B cell (primary cell): Measurements from ENCODE around the gene UPF1. TPM values are rescaled to one million over a fixed set of nuclear protein-coding genes. Genes with fewer than 3 reads are reported as not detected.

Experiments used
- ATAC-seq: fragments of 200-7000 bp; cut with Tn5 transposase; one replicate; pipeline ENCODE4 v1.10.0; 2021; ENCODE audit warnings: low read depth, mild to moderate bottlenecking, moderate number of reproducible peaks, moderate library complexity
- CTCF ChIA-PET: fragments of 350-600 bp; sonication (Branson Sonifier 250); formaldehyde crosslinking; loops from one replicate; lab custom pipeline; 2021; ENCODE audit warnings: antibody characterized with exemption, inconsistent platforms; lab: Charles Lee
- POLR2A ChIA-PET: fragments of 350-600 bp; sonication (Branson Sonifier 250); formaldehyde crosslinking; loops from one replicate; lab custom pipeline; 2021; ENCODE audit warnings: antibody characterized with exemption; lab: Charles Lee
- DNase-seq: peaks from one replicate; pipeline ENCODE4 v3.0.0; 2013
- H2AFZ ChIP-seq: 2 replicates; pipeline ENCODE4 v1.6.1; 2012; ENCODE audit warnings: mild to moderate bottlenecking, low read depth, low read length; ENCODE audit not compliant: insufficient read depth, poor library complexity, severe bottlenecking
- H3K27ac ChIP-seq, 2 donors: 1 replicate in 1 of 2; 2 replicates in 1 of 2; pipeline ENCODE4 v1.5.1; 2012 to 2013; ENCODE audit warnings: low read length in 2 of 2, mild to moderate bottlenecking in 2 of 2, moderate library complexity in 1 of 2
- H3K27me3 ChIP-seq, 4 experiments: fragments of 200-600 bp in 1 of 4; sonication (generic) in 1 of 4; replicated peaks in 1 of 4; 1 replicate in 2 of 4; 2 replicates in 2 of 4; pipeline versions ENCODE4 v1.6.1 to v1.7.0; 2013 to 2016; ENCODE audit warnings: low read length in 3 of 4, mild to moderate bottlenecking in 2 of 4, mixed read lengths in 1 of 4, moderate library complexity in 1 of 4; ENCODE audit not compliant: insufficient read depth in 4 of 4, control insufficient read depth in 3 of 4; ENCODE audit errors: control extremely low read depth in 1 of 4
- H3K36me3 ChIP-seq, 2 experiments: replicated peaks in 1 of 2; 1 replicate in 1 of 2; 2 replicates in 1 of 2; pipeline versions ENCODE4 v1.6.1 to v1.7.1; 2013; ENCODE audit warnings: low read length in 1 of 2; ENCODE audit not compliant: insufficient read depth in 2 of 2, control insufficient read depth in 1 of 2; ENCODE audit errors: control extremely low read depth in 1 of 2, extremely low read depth in 1 of 2
- H3K4me1 ChIP-seq, 2 donors: fragments of 200-600 bp in 1 of 2; sonication (generic) in 1 of 2; 1 replicate in 1 of 2; 2 replicates in 1 of 2; pipeline versions ENCODE4 v1.5.1 to v1.6.1; 2013 to 2017; ENCODE audit warnings: low read length in 2 of 2; ENCODE audit not compliant: control insufficient read depth in 2 of 2, insufficient read depth in 2 of 2
- H3K4me2 ChIP-seq: replicated peaks from 2 replicates; pipeline ENCODE3; 2012; ENCODE audit warnings: mild to moderate bottlenecking, low read depth, low read length; ENCODE audit not compliant: poor library complexity, severe bottlenecking
- H3K4me3 ChIP-seq, 5 experiments: fragments of 200-600 bp in 1 of 5; sonication (generic) in 1 of 5; 1 replicate in 3 of 5; 2 replicates in 2 of 5; pipeline versions ENCODE4 v1.5.1 to v1.7.0; 2011 to 2016; ENCODE audit warnings: low read length in 4 of 5, mild to moderate bottlenecking in 4 of 5, low read depth in 2 of 5, control low read depth in 1 of 5, moderate library complexity in 1 of 5; ENCODE audit not compliant: insufficient read depth in 1 of 5; ENCODE audit errors: control extremely low read depth in 1 of 5, extremely low read depth in 1 of 5
- H3K79me2 ChIP-seq: fragments of 200-600 bp; sonication (generic); one replicate; pipeline ENCODE4 v1.6.0; 2016; ENCODE audit warnings: low read length; ENCODE audit not compliant: control insufficient read depth, insufficient read depth
- H3K9ac ChIP-seq: fragments of 200-600 bp; sonication (generic); 2 replicates; pipeline ENCODE4 v1.6.1; 2017; ENCODE audit warnings: mild to moderate bottlenecking, low read length, moderate library complexity
- H3K9me3 ChIP-seq, 3 donors: one replicate each; pipeline versions ENCODE4 v1.6.1 to v1.7.1; 2013; ENCODE audit warnings: low read length in 2 of 3; ENCODE audit not compliant: control insufficient read depth in 2 of 3, insufficient read depth in 1 of 3; ENCODE audit errors: control extremely low read depth in 1 of 3
- H4K20me1 ChIP-seq: 2 replicates; pipeline ENCODE4 v1.6.0; 2012; ENCODE audit warnings: mild to moderate bottlenecking, low read length; ENCODE audit not compliant: insufficient read depth, control insufficient read depth, poor library complexity, severe bottlenecking
- H3K27ac Mint-ChIP-seq: one replicate; pipeline ENCODE4 v1.8.0; 2021; ENCODE audit warnings: mixed read lengths
- H3K27me3 Mint-ChIP-seq: one replicate; pipeline ENCODE4 v1.8.0; 2021; ENCODE audit warnings: mixed read lengths
- H3K4me1 Mint-ChIP-seq: one replicate; pipeline ENCODE4 v1.8.0; 2021; ENCODE audit warnings: mixed read lengths
- H3K4me3 Mint-ChIP-seq: one replicate; pipeline ENCODE4 v1.8.0; 2021; ENCODE audit warnings: mixed read lengths
- H3K9me3 Mint-ChIP-seq: one replicate; pipeline ENCODE4 v1.8.0; 2022; ENCODE audit warnings: mixed read lengths; ENCODE audit not compliant: insufficient read depth
- EZH2 ChIP-seq: IDR thresholded peaks from 2 replicates; pipeline ENCODE4 v1.6.1; 2012; ENCODE audit warnings: borderline replicate concordance, low read depth, mild to moderate bottlenecking, moderate library complexity, low read length; ENCODE audit not compliant: insufficient read depth, poor library complexity, severe bottlenecking
- WGBS: methylation state at CpG from one replicate; pipeline ENCODE4 v1.1.5; 2013; ENCODE audit warnings: missing lambda C conversion rate; ENCODE audit not compliant: insufficient coverage; 5-methylcytosine and 5-hydroxymethylcytosine counted together
- intact Hi-C: fragments of 100-400 bp; cut with micrococcal nuclease; formaldehyde crosslinking; loops from one replicate; pipeline ENCODE4 v1.10.0; 2022
- polyA plus RNA-seq: library from polyadenylated mRNA; depleted of rRNA; stranded (reverse); fragments of >200 nt; gene quantifications from 2 replicates; pipeline ENCODE4 v1.2.3, GENCODE V29; 2012
- total RNA-seq, 2 donors: library from RNA; stranded (reverse); fragments of 120-200 nt in 1 of 2; gene quantifications; 1 replicate in 1 of 2; 2 replicates in 1 of 2; pipeline versions ENCODE4 v1.2.3 to v1.2.4, GENCODE V29; 2013 to 2022
- TF ChIP-seq, protein P1 (sequence below): fragments of 200-600 bp; IDR thresholded peaks from one replicate; pipeline ENCODE4 v1.8.0; 2022; ENCODE audit warnings: antibody characterized with exemption, mild to moderate bottlenecking

UPF1 gene
- total and polyA plus RNA-seq, 2 donors (not counting 1 experiment from before 2014, with no cell fraction given) = 51.9 to 98.6 TPM

DNA sequence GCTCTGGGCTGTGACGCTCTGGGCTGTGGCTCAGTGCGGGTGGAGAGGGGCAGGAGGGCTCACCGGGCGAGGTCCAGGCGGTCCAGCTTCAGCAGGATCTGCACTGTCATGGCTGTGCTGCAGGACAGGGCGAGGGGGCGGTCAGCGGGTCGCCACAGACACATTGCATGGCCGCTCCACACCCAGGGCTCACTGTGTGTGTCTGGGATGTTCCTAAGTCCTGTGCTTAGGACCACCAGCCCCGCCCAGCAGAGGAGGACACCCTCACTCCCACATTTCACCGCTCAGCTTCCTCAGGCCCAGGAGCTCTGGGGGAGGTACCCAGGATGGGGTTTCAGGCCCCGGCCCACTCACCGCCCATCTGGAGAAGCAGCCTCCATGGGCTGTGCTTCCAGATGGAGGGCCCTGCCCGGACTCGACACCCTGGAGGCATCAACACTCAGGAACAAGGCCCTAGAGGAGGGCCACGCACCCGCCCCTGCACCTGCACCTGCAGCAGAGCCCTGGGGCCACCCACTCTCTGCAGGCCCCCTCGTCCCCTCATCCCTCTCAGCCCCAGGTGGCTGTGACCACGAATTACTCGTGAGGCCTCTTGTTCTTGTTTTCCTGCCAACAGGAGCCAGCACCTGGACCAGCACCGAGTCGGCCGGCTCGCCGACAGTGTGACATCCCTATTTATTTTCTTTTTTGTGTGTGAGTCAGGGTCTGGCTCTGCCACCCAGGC is 73.9 kb downstream of the UPF1 start:
- WGBS = 79% methylated on average over 20 of the region's 26 CpGs
- peaks cover 61% of the 10 kb centered on the region for H4K20me1 ChIP-seq
- H3K9me3 Mint-ChIP-seq = no peaks in the 10 kb centered on the region
- no peak overlapping the region for H2AFZ ChIP-seq
- intact Hi-C loops = no loop called here
- no peaks in the 10 kb centered on the region for H3K4me1 Mint-ChIP-seq
- H3K9ac ChIP-seq = no peak overlapping the region
- H3K27me3 Mint-ChIP-seq = no peaks in the 10 kb centered on the region
- no peak overlapping the region for H3K4me3 ChIP-seq
- H3K36me3 ChIP-seq = peaks cover 1 to 71% of the 10 kb centered on the region in 2 experiments
- H3K27ac ChIP-seq = no peak overlapping the region
- ATAC-seq (no peak), DNase-seq (no peak)
- H3K79me2 ChIP-seq = peaks cover 20% of the 10 kb centered on the region
- CTCF ChIA-PET = no interaction called here
- no peak overlapping the region for H3K4me2 ChIP-seq
- H3K27me3 ChIP-seq = no peaks in the 10 kb centered on the region
- peaks cover 0 to 2% (median 0%) of the 10 kb centered on the region in 3 donors for H3K9me3 ChIP-seq
- TF ChIP-seq, protein P1, sequence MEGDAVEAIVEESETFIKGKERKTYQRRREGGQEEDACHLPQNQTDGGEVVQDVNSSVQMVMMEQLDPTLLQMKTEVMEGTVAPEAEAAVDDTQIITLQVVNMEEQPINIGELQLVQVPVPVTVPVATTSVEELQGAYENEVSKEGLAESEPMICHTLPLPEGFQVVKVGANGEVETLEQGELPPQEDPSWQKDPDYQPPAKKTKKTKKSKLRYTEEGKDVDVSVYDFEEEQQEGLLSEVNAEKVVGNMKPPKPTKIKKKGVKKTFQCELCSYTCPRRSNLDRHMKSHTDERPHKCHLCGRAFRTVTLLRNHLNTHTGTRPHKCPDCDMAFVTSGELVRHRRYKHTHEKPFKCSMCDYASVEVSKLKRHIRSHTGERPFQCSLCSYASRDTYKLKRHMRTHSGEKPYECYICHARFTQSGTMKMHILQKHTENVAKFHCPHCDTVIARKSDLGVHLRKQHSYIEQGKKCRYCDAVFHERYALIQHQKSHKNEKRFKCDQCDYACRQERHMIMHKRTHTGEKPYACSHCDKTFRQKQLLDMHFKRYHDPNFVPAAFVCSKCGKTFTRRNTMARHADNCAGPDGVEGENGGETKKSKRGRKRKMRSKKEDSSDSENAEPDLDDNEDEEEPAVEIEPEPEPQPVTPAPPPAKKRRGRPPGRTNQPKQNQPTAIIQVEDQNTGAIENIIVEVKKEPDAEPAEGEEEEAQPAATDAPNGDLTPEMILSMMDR = no peak
- TF ChIP-seq EZH2 = no peak
- H3K27ac Mint-ChIP-seq = no peak overlapping the region
- H3K4me3 Mint-ChIP-seq = no peak overlapping the region
- H3K4me1 ChIP-seq = no peaks in the 10 kb centered on the region
- POLR2A ChIA-PET = no interaction called here
